Hepatocyte (in vitro differentiated cells): ENCODE data around the gene MAPK1. TPM values are rescaled to one million over a fixed set of nuclear protein-coding genes. Genes with fewer than 3 reads are reported as not detected.

Experiments
- DNase-seq: peaks from one replicate; pipeline ENCODE4 v3.0.0-alpha.2; 2016; ENCODE audit warnings: low spot score
- H2AFZ ChIP-seq: fragments of 200-600 bp; sonication (generic); 2 replicates; pipeline ENCODE4 v1.6.0; 2016; ENCODE audit warnings: antibody characterized with exemption, mild to moderate bottlenecking
- H3K27ac ChIP-seq: fragments of 200-600 bp; sonication (generic); 2 replicates; pipeline ENCODE4 v1.5.1; 2016; ENCODE audit warnings: mild to moderate bottlenecking
- H3K27me3 ChIP-seq: fragments of 200-600 bp; sonication (generic); 2 replicates; pipeline ENCODE4 v1.6.1; 2016
- H3K36me3 ChIP-seq: fragments of 200-600 bp; sonication (generic); replicated peaks from 2 replicates; pipeline ENCODE4 v1.5.1; 2016; ENCODE audit warnings: low read depth; ENCODE audit not compliant: insufficient read depth
- H3K4me1 ChIP-seq: fragments of 200-600 bp; sonication (generic); 2 replicates; pipeline ENCODE4 v1.5.1; 2016; ENCODE audit warnings: mild to moderate bottlenecking, moderate library complexity; ENCODE audit not compliant: insufficient read depth
- H3K4me2 ChIP-seq: fragments of 200-600 bp; sonication (generic); 2 replicates; pipeline ENCODE4 v1.6.0; 2016
- H3K4me3 ChIP-seq: fragments of 200-600 bp; sonication (generic); 2 replicates; pipeline ENCODE4 v1.5.1; 2016; ENCODE audit warnings: mild to moderate bottlenecking
- H3K79me2 ChIP-seq: fragments of 200-600 bp; sonication (generic); 2 replicates; pipeline ENCODE4 v1.6.0; 2017; ENCODE audit warnings: mild to moderate bottlenecking
- H3K9me2 ChIP-seq: fragments of 200-600 bp; sonication (generic); replicated peaks from 2 replicates; pipeline ENCODE4 v1.6.0; 2017; ENCODE audit warnings: mild to moderate bottlenecking; ENCODE audit not compliant: insufficient read depth
- H3K9me3 ChIP-seq: fragments of 200-600 bp; sonication (generic); 2 replicates; pipeline ENCODE4 v1.5.1; 2016; ENCODE audit warnings: low read depth, mild to moderate bottlenecking
- H4K20me1 ChIP-seq: fragments of 200-600 bp; sonication (generic); 2 replicates; pipeline ENCODE4 v1.6.0; 2016; ENCODE audit warnings: mild to moderate bottlenecking; ENCODE audit not compliant: insufficient read depth, poor library complexity, severe bottlenecking
- EZH2 ChIP-seq: fragments of 200-600 bp; sonication (generic); IDR thresholded peaks from 2 replicates; pipeline ENCODE4 v1.6.1; 2016; ENCODE audit warnings: antibody characterized with exemption, mild to moderate bottlenecking, borderline replicate concordance
- EZH2phosphoT487 ChIP-seq: fragments of 200-600 bp; sonication (generic); IDR thresholded peaks from one replicate; pipeline ENCODE4 v1.6.1; 2018; ENCODE audit warnings: antibody characterized with exemption, mild to moderate bottlenecking, low read depth, moderate library complexity; ENCODE audit not compliant: unreplicated experiment, severe bottlenecking
- WGBS: methylation state at CpG from one replicate; pipeline ENCODE4 v1.1.6; 2016; ENCODE audit warnings: low lambda C conversion rate; ENCODE audit errors: missing lambda C conversion rate; 5-methylcytosine and 5-hydroxymethylcytosine counted together
- polyA plus RNA-seq: library from polyadenylated mRNA; unstranded; fragments of >200 nt; fragmentation: Nextera tagmentation; extraction: Ambion mirVana; gene quantifications from 2 replicates; pipeline ENCODE4 v1.2.1, GENCODE V29; 2016
- total RNA-seq: library from RNA; depleted of rRNA; stranded (reverse); fragments of >200 nt; gene quantifications from 2 replicates; pipeline ENCODE4 v1.2.3, GENCODE V29; 2014
- TF ChIP-seq, protein P1 (sequence below): fragments of 200-600 bp; sonication (generic); IDR thresholded peaks from 2 replicates; pipeline ENCODE4 v1.5.1; 2016; ENCODE audit warnings: antibody characterized with exemption, mild to moderate bottlenecking; ENCODE audit not compliant: poor library complexity

MAPK1 gene
- total and polyA plus RNA-seq, 2 experiments from 2014 or later = 52.2 to 74.5 TPM

DNA sequence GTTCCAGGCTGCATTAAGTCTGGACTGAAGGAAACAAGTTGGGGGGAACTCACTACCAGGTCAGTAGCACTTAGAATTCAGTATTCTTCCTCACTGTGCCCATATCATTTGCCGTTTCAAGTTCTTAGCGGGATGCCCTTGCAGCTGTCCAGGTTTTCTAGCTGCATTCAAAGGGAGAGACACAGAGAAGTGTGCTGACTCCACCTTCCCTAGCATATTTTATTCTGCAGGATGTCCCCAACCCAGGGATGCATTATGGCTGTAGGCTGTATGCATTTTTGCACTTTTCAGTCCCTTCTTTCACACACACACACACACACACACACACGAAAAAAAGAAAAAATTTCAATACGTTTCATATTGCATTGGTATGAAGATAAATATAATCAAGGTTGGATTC lies 35.8 kb upstream of the MAPK1 start:
- H3K27me3 ChIP-seq = no peaks in the 10 kb centered on the region
- DNase-seq = no peak
- 89% methylated on average over 4 of the region's 4 CpGs for WGBS
- H3K36me3 ChIP-seq = no peaks in the 10 kb centered on the region
- no peaks in the 10 kb centered on the region for H3K79me2 ChIP-seq
- H3K27ac ChIP-seq = no peak overlapping the region
- no peak for TF ChIP-seq EZH2phosphoT487
- TF ChIP-seq, protein P1, sequence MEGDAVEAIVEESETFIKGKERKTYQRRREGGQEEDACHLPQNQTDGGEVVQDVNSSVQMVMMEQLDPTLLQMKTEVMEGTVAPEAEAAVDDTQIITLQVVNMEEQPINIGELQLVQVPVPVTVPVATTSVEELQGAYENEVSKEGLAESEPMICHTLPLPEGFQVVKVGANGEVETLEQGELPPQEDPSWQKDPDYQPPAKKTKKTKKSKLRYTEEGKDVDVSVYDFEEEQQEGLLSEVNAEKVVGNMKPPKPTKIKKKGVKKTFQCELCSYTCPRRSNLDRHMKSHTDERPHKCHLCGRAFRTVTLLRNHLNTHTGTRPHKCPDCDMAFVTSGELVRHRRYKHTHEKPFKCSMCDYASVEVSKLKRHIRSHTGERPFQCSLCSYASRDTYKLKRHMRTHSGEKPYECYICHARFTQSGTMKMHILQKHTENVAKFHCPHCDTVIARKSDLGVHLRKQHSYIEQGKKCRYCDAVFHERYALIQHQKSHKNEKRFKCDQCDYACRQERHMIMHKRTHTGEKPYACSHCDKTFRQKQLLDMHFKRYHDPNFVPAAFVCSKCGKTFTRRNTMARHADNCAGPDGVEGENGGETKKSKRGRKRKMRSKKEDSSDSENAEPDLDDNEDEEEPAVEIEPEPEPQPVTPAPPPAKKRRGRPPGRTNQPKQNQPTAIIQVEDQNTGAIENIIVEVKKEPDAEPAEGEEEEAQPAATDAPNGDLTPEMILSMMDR = no peak
- no peak for TF ChIP-seq EZH2
- no peak overlapping the region for H3K4me3 ChIP-seq
- H3K4me2 ChIP-seq = no peak overlapping the region
- H2AFZ ChIP-seq = no peak overlapping the region
- H3K9me3 ChIP-seq = no peaks in the 10 kb centered on the region
- H3K4me1 ChIP-seq = no peaks in the 10 kb centered on the region
- H4K20me1 ChIP-seq = no peaks in the 10 kb centered on the region
- no peaks in the 10 kb centered on the region for H3K9me2 ChIP-seq

DNA sequence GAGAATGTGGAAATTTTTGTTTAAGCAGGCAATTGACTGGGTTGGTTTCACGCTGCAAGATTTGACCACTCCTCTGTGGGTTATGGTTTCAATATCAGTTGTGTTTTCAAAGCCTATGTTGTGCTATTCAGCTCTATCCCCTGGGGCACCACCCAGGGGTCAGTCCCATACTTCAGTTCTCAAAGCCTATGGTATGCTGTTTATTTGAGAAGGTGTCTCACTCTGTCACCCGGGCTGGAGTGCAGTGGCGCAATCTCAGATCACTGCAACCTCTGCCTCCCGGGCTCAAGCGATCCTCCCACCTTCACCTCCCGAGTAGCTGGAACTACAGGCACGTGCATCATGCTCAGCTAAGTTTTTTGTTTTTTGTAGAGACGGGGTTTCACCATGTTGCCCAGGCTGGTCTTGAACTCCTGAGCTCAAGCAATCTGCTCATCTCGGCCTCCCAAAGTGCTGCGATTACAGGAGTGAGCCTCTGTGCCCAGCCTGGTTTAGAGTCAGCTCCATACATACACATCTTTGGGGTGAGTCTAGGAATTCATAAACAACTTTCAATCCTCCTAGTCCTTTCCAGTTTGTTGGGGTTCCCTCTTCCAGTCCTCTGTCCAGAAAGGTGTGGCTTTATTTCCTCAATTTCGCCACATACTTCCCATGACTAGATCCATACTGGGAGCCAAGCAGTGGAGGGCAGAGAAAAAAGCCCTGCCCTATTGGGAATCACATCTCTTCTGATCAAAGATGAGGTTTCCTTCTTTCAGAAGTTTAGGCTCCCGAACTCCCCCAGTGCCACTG lies 35.0 kb upstream of the MAPK1 start:
- Histone ChIP-seq H3K9me2 (no peaks in the 10 kb centered on the region), H2AFZ (no peak overlapping the region), H3K4me1 (no peaks in the 10 kb centered on the region), H3K27me3 (no peaks in the 10 kb centered on the region), H4K20me1 (no peaks in the 10 kb centered on the region), H3K79me2 (no peaks in the 10 kb centered on the region), H3K4me2 (no peak overlapping the region), H3K36me3 (no peaks in the 10 kb centered on the region), H3K27ac (no peak overlapping the region), H3K4me3 (no peak overlapping the region), H3K9me3 (no peaks in the 10 kb centered on the region)
- WGBS = 82% methylated on average over 12 of the region's 12 CpGs
- DNase-seq = no peak
- no peak for TF ChIP-seq EZH2phosphoT487
- TF ChIP-seq, protein P1 = no peak

DNA sequence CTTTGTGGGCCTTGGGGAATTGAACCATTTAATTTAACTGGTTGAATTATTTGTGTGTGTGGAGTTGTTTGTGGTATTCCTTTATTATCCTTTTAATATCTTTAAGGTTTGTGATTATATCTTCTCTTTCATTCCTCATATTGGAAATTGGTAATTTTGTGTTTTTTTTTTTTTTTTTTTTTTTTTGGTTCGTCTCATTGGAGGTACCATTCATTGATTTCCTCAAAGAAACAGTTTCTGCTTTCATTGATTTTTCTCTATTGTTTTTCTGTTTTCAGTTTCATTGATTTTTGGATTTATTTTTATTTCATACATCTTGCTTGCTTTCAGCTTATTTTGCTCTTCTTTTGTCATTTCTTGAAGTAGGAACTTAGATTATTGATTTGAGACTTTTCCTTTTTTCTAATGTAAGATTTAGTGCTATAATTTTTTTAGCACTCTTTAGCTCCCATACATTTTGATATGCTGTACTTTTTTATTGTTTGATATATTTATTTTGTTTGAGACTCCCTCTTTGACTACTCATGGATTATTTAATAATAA lies 31.0 kb upstream of the MAPK1 start:
- WGBS = 69% methylated on average over 1 of the region's 1 CpG
- H3K4me2 ChIP-seq = no peak overlapping the region

More for the DNA sequence above, 31.0 kb upstream of the MAPK1 start:
- no peak overlapping the region for H3K4me3 ChIP-seq
- H3K79me2 ChIP-seq = no peaks in the 10 kb centered on the region
- H4K20me1 ChIP-seq = no peaks in the 10 kb centered on the region
- H3K36me3 ChIP-seq = no peaks in the 10 kb centered on the region
- H3K9me3 ChIP-seq = no peaks in the 10 kb centered on the region
- H3K27ac ChIP-seq = no peak overlapping the region
- no peak overlapping the region for H2AFZ ChIP-seq
- no peaks in the 10 kb centered on the region for H3K4me1 ChIP-seq
- no peak for DNase-seq
- TF ChIP-seq EZH2 (no peak), EZH2phosphoT487 (no peak)
- TF ChIP-seq, protein P1 = no peak
- H3K9me2 ChIP-seq = no peaks in the 10 kb centered on the region
- H3K27me3 ChIP-seq = no peaks in the 10 kb centered on the region
